BE2C (cell line): Measurements from ENCODE around the gene TBC1D16.

ENCODE experiments used
- DNase-seq: peaks from one replicate; pipeline ENCODE4 v3.0.0-alpha.2; 2020
- H3K27me3 ChIP-seq: fragments of 250-450 bp; sonication (Bioruptor Pico); 2 replicates; pipeline ENCODE4 v1.5.1; 2020; ENCODE audit warnings: mild to moderate bottlenecking
- H3K36me3 ChIP-seq: fragments of 250-450 bp; sonication (Bioruptor Pico); 2 replicates; pipeline ENCODE4 v1.5.1; 2020; ENCODE audit warnings: mild to moderate bottlenecking
- H3K4me1 ChIP-seq: fragments of 250-450 bp; sonication (Bioruptor Pico); 2 replicates; pipeline ENCODE4 v1.5.1; 2020
- H3K4me3 ChIP-seq: 2 replicates; pipeline ENCODE4 v1.5.1; 2011; ENCODE audit warnings: low read depth, low read length
- H3K9me3 ChIP-seq: fragments of 250-450 bp; sonication (Bioruptor Pico); 2 replicates; pipeline ENCODE4 v1.5.1; 2020
- CTCF ChIP-seq: IDR thresholded peaks from 2 replicates; pipeline ENCODE4 v1.5.1; 2012; ENCODE audit warnings: mild to moderate bottlenecking, low read depth, low read length

TBC1D16 gene

GRCh38 chr17:79985943-79986391, 49.7 kb downstream of the TBC1D16 start:
- H3K36me3 ChIP-seq: no peaks in the 10 kb centered on the region
- no peak for TF ChIP-seq CTCF
- H3K9me3 ChIP-seq: no peaks in the 10 kb centered on the region
- H3K4me3 ChIP-seq: no peak overlapping the region
- peaks cover 29% of the 10 kb centered on the region for H3K4me1 ChIP-seq
- H3K27me3 ChIP-seq: no peaks in the 10 kb centered on the region
- DNase-seq: no peak

DNA sequence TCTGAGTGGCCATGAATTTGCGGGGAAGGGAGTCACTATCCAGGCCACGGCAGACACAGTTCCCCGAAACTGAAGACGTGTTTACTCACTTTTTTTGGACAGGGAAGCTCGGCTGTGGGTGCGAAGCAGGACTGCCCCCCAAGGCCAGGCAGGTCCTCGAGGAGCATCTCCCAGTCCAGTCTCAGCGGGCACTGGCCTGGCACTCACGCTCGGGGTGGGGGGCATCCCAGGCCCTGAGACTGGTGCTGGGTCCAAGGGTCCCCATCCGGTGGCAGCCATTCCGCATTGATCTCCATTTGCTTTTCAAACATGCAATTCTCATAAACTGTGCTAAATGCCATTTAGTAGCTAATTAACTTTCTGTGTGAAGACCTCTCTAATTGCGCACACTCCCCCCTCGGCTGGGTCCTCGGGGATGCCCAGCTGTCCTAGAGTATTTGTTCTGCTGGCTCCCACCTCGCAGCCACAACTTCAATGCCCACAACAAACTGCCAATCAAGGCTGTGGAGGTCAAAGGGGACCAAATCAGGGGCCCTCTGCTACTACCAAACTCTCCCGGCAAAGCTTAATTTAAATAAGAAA, 50.2 kb downstream of the TBC1D16 start:
- no peak for DNase-seq
- Histone ChIP-seq H3K4me1 (peaks cover 25% of the 10 kb centered on the region), H3K9me3 (no peaks in the 10 kb centered on the region), H3K27me3 (no peaks in the 10 kb centered on the region), H3K4me3 (no peak overlapping the region), H3K36me3 (no peaks in the 10 kb centered on the region)
- no peak for TF ChIP-seq CTCF

- TF ChIP-seq CTCF: no peak
- DNase-seq: no peak
- Histone ChIP-seq H3K36me3 (no peaks in the 10 kb centered on the region), H3K4me1 (peaks cover 21% of the 10 kb centered on the region), H3K27me3 (no peaks in the 10 kb centered on the region), H3K4me3 (no peak overlapping the region), H3K9me3 (no peaks in the 10 kb centered on the region)
These were observed 50.8 kb downstream of the TBC1D16 start for GRCh38 chr17:79984877-79985276.

DNA sequence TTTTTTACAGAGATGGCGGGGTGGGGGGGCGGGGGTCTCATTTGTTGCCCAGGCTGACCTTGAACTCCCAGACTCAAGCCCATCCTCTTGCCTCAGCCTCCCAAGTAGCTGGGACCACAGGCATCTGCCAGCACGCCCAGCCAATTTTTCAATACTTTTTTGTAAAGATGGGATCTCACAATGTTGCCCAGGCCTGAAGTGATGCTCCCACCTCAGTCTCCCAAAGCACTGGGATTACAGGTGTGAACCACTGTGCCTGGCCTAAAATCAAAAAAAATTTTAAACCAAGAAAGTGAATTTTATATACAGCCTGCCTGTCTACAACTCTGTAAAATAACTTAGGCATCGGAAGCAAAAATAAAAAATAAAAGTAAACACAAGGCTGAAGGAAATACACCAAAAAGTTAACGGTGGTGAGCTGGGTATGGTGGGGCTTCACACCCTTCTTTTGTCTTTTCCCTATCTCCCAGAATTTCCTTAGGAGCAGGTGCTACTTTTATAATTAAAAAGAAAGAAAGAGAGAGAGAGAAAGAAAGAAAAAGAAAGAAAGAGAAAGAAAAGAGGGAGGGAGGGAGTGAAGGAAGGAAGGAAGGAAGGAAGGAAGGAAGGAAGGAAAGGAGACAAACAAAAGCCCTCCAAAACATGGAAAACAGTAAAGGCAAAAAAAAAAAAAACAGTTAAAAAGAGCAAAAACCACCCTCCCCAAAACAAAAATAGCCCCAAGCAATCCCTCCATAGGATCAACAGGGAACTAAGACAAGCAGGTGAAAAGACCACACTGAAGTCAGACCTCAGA, 51.4 kb downstream of the TBC1D16 start:
- TF ChIP-seq CTCF: no peak
- no peak overlapping the region for H3K4me3 ChIP-seq
- H3K36me3 ChIP-seq: no peaks in the 10 kb centered on the region
- H3K27me3 ChIP-seq: no peaks in the 10 kb centered on the region
- no peak for DNase-seq
- H3K9me3 ChIP-seq: no peaks in the 10 kb centered on the region
- H3K4me1 ChIP-seq: peaks cover 21% of the 10 kb centered on the region

- H3K27me3 ChIP-seq: no peaks in the 10 kb centered on the region
- H3K4me3 ChIP-seq: no peak overlapping the region
- TF ChIP-seq CTCF: no peak
- H3K9me3 ChIP-seq: no peaks in the 10 kb centered on the region
- DNase-seq: no peak
- no peaks in the 10 kb centered on the region for H3K36me3 ChIP-seq
- H3K4me1 ChIP-seq: peaks cover 21% of the 10 kb centered on the region
These were observed 52.2 kb downstream of the TBC1D16 start for GRCh38 chr17:79983456-79983855.

GRCh38 chr17:79982986-79983385, 52.7 kb downstream of the TBC1D16 start:
- Histone ChIP-seq H3K4me1 (peaks cover 17% of the 10 kb centered on the region), H3K36me3 (no peaks in the 10 kb centered on the region), H3K4me3 (no peak overlapping the region), H3K9me3 (no peaks in the 10 kb centered on the region), H3K27me3 (no peaks in the 10 kb centered on the region)
- TF ChIP-seq CTCF: no peak
- no peak for DNase-seq
